HG03520 (cell line): ENCODE data around the gene CNN1.

Source experiments
- ATAC-seq: cut with Tn5 transposase; IDR thresholded peaks from one replicate; pipeline ENCODE4 v1.9.1; 2021; ENCODE audit warnings: mild to moderate bottlenecking, moderate library complexity; ENCODE audit not compliant: unreplicated experiment

Gene CNN1

DNA sequence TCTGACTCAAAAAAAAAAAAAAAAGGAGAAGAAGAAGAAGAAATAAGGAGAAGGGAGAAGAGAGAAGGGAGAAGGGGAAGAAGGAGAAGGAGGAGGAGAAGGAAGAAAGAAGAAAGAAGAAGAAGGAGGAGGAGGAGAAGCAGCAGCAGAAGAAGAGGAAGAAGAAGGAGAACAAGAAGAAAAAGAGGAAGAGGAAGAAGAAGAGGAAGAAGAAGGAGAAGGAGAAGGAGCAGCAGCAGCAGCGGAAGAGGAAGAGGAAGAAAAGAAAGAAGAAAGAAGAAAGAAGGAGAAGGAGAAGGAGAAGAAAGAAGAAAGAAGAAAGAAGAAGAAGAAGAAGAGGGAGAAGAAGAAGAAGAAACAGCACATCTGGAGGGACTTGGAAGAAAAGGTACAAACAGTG, 4.1 kb upstream of the CNN1 start:
- ATAC-seq, result no peak

DNA sequence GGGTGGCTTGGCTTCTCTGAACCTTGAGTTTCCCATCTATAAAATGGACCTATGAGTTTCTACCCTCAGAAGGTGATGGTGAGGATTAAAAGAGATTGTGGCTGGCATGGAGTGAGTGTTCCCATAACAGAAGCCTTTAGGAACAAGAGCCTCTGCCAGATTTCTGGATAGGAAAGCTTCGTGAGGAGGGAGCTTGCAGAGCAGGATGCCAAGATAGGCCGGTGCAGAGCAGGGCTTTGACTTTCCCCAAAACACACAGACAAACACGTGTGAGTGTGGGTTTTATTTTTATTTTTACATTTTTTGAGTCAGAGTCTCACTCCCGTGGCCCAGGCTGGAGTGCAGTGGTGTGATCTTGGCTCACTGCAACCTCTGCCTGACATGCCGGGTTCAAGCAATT, 3.7 kb upstream of the CNN1 start:
- no peak for ATAC-seq

DNA sequence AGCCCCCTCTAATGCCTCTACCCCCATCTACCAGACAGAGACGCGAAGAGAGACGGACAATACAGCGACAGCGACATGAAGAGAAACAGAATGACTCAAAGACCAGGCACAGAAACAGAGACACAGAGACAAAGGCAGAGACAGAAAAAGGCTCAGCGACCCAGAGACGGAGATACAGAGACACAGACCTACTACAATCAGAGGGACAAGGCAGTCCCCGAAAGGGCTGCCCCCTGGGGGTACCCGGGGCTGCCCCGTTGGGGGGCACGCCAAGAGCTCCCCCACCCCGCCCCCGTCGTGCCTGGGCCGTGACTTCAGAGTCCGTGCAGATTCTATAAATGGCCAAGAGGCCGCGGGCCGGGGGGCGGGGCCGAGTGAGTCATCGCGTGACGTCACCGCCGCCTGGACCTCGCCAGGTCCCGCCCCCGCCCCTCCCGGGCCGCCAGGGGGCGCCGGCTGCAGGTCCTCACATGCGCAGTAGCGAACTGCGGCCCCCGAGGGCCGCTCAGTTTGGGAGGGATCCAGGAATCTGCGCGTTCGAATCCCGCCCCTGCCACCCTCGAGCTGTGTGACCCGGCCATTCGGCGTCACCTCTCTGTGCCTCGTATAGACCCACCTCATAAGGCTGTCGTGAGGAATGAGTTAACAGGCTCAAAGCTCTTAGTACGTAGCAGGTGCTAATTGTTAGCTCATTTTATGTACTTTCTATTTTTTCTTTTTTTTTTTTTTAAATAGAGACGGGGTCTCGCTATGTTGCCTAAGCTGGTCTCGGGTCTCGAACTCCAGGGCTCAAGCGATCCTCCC, 2.7 kb upstream of the CNN1 start:
- ATAC-seq, result no peak

DNA sequence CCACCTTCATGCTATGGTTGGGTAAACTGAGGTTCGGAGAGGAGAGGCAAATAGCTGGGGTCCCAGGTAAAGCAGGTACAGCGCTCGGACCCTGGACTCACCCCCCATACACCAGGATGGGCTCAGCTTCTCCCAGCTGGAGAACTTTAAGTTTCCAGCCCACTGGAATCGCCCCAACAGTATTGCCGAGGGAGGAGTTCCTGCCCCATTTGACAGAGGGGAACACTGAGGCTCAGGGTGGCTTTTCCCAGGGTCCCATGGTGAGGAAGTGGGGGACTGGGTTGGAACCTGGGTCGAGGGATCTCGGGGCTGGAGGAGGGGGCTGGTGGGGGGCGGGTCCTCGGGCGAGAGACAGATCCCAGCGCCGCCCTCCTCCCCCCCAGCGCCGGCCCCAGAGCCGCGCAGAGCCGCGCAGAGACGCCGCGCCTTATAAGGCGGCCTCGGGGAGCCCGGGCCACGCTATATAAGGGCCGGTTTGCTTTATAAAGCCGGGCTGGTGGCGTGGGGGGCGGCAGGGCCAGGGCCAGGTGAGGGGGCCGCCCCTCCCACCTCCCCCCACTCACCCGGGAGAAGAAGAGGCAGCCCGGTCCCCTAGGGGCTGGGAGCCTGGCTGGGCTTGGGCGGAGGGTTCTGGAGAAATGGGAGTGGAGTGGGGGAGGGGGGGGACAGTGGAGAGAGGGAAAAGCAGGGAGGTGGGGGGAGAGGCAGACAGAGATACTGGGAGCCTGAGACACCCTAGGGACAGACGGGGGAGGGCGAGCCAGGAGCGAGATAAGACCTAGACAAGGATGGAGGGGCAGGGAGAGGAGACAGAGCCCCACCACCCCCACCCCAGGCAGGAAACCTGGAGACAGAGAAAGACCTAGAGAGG, 1.1 kb downstream of the CNN1 start:
- ATAC-seq, result no peak

DNA sequence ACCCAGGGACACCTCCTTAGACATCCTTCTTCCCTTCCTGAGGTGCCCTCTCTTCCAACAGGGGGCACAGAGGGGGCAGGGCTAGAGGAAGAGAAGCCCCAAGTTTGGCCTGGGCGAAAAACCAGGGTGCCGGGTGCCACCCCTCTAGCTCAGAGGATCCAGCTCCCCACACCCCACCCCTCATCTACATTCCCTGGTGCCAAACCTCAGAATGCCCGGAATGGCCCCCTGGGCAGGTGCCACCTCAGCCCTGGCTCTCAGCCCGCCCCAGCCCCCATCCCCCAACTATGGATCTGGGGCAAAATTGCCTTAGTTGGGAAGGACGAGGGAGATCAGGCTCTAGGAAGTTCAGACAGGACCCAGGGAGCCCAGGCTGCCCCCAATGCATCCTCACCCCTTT, 2.0 kb downstream of the CNN1 start:
- ATAC-seq, result no peak

DNA sequence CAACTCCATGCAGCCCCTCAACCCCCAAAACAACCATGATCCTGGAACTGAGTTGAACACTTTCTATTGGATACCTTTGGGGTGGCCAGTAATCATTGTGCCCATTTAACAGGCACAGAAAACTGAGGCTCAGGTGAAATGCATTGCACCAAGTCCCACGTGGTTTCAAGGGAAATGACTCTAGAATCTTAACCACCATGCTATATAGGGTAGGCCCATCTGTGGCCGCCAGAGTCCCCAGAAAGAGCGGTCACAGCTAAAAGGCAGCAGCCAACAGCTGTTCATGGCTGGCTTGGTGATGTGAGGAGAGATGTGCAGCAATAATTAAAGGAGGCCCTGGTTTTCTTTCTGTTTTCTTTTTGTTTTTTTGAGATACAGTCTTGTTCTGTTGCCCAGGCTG, 2.6 kb downstream of the CNN1 start:
- ATAC-seq, result no peak

DNA sequence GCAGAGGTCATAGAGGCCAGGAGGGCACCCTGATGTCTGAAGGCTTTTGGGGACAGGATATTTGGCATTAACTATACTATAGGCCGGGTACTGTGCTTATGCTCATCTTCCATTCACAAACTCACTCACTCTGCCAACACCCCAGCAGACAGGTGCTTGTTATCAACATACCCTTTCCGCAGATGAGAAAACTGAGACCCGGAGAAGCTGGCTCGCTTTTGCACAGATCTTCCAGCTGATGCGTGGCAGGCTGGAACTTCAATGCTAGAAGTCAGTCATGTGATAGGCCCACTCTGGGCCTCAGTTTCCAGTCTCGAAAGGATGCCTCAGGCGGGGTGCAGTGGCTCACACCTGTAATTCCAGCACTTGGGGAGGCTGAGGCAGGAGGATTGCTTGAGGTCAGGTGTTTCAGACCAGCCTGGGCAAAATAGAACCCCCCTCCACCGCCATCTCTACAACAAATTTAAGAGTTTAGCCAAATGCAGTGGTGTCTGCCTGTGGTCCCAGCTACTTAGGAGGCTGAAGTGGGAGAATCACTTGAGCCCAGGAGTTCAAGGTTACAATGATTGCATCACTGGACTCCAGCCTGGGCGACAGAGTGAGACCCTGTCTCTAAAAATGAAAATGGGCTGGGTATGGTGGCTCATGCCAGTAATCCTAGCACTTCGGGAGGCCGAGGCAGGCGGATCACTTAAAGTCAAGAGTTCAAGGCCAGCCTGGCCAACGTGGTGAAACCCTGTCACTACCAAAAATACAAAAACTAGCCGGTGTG, 9.5 kb downstream of the CNN1 start:
- no peak for ATAC-seq

DNA sequence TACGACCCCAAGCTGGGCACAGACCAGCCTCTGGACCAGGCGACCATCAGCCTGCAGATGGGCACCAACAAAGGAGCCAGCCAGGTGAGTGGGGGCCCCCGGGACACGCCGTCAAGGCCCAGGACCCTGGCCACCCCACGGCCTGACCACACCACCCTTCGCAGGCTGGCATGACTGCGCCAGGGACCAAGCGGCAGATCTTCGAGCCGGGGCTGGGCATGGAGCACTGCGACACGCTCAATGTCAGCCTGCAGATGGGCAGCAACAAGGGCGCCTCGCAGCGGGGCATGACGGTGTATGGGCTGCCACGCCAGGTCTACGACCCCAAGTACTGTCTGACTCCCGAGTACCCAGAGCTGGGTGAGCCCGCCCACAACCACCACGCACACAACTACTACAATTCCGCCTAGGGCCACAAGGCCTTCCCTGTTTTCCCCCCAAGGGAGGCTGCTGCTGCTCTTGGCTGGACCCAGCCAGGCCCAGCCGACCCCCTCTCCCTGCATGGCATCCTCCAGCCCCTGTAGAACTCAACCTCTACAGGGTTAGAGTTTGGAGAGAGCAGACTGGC, 10.8 kb downstream of the CNN1 start:
- ATAC-seq, result no peak

DNA sequence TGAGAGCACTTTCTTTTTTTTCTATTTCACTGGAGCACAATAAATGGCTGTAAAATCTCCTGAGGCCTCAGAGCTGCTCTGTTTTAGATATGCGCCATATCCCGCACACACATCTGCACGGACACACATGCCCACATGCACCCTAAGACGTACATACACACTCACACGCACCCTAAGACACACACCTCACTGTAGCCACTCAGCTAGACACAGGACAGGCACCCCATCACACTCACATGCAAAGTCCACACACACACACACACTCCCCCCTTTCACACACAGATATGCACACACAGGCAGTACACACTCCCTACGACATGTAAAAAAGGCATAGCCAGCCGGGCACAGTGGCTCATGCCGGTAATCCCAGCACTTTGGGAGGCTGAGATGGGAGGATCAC, 11.6 kb downstream of the CNN1 start:
- ATAC-seq, result no peak

DNA sequence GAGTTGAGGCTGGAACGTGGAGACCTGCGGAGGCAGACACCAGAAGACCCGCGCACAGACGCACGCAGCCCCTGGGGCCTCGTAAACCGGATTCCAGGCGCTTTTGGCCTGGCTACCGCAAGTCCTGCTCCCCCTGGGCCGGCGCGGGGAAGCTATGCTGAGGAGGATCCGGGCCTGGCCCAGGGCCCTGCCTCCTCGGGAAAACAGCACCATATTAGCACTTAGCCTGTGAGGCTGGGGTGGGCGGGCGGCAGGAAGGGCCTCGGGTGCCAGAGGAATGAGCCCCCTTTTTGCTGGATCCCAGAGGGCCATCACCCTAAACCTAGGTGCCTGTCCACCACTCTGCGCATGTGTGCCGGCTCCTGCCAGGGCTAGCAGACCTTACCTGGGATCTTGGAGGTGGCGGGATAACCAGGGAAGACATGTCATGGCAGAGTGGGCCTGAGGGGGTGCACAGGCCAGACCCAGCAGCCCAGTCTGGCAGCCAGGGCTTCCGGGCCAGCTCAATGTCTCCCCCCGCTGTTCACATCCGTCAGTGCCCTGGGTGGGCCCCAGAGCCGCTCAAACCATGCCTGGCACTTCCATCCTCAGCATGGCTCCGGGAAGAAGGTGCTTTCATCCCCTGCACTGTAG, 13.1 kb downstream of the CNN1 start:
- no peak for ATAC-seq

DNA sequence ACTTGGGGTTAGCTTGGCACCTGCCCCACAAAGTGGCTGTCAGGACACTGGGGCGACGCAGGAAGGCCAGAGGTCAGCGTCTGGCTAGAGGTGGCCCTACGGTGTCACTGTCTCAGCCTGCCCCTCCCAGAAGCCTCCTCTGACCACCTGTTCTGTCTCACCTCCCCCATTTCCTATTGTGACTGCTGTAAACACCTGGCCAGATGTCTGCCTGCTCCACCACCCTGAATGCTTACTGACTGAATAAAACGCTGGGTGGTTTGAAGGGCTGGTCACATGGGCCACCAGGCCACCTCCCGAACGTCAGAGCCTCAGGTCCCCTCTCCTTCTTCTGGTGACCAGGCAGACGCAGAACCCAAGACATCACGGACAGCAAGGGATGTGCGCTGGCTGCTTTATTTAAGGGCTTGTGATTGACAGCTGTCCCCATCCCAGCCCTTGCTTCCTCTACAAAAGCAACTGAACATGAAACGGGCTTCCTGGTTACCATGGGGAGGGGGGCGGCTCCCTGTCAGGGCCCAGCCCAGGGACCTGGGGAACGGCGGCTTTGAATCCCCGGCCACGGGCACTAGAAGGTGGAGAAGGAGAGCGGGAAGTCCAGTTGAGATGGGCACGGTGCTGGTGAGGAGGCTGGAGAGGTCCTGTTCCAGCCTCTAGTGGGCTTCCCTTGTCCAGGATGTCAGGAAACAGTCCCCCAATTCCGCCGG, 14.2 kb downstream of the CNN1 start:
- ATAC-seq, result no peak

DNA sequence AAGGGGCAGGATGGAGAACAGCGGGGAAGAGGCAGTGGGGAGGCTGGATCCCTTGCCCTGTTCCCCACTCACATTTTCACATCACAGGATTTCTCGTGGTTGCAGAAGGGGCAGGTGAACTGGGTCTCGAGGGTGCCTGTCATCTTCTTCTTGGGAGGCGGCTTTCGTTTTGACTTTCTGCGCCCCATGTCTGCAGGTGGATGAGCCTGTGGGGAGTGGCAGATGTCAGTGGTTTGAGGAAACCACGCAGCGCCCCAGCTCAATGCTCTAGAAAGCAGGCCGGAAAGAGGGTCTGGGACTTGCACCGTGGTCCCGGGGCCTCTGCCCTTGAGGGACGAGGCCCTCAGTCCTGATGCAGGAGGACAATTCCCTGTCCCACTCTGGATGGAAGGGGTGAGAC, 15.5 kb downstream of the CNN1 start:
- no peak for ATAC-seq

DNA sequence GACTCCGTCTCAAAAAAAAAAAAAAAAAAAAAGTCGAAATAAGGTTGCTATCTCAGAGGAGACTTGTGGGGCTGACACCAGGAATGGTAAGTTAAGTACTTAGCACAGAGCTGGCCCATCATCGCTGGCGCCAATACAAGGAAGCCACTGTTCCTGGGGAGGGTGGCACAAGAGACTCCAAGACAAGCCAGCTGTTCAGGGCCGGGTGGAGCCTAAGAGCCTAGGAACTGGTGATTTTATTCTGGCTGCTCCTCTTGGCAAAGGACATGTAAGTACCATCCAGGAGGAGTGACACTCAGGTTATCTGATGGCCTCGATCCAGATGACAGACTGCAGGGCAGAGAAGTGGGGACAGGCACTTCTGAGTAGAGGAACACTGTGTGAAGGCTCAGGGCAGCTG, 16.6 kb downstream of the CNN1 start:
- no peak for ATAC-seq

DNA sequence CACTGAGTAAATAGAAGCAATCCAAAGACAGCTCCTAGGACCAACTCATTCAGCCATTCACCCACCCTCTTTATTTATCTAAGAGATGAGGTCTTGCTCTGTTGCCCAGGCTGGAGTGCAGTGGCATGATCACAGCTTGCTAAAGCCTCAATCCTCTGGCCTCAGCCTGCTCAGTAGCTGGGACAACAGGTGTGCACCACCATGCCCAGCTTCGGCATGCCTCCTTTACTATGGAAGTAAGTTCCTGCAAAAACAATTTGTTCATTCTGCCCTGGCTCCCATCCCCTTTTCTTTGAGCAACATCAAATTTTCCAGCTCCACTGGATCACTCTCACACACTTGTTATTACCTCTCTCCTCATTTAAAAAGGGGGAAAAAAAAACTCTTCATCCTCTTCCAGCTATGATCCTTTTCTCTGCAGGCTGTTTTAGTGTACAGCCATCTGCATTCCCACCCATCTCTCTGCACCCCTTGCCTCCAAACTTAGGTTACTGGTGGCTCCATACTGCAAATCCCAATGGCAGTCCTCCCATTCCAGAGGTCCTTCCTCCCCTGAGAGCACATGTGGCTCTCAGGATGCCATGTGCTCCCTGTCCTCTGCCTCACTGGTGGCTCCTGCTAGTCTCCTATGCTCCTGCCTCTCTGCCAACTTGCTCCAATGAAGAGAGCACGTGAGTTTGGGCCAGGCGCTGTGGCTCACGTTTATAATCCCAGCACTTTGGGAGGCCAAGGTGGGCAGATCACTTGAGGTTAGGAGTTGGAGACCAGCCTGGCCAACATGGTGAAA, 18.2 kb downstream of the CNN1 start:
- no peak for ATAC-seq

DNA sequence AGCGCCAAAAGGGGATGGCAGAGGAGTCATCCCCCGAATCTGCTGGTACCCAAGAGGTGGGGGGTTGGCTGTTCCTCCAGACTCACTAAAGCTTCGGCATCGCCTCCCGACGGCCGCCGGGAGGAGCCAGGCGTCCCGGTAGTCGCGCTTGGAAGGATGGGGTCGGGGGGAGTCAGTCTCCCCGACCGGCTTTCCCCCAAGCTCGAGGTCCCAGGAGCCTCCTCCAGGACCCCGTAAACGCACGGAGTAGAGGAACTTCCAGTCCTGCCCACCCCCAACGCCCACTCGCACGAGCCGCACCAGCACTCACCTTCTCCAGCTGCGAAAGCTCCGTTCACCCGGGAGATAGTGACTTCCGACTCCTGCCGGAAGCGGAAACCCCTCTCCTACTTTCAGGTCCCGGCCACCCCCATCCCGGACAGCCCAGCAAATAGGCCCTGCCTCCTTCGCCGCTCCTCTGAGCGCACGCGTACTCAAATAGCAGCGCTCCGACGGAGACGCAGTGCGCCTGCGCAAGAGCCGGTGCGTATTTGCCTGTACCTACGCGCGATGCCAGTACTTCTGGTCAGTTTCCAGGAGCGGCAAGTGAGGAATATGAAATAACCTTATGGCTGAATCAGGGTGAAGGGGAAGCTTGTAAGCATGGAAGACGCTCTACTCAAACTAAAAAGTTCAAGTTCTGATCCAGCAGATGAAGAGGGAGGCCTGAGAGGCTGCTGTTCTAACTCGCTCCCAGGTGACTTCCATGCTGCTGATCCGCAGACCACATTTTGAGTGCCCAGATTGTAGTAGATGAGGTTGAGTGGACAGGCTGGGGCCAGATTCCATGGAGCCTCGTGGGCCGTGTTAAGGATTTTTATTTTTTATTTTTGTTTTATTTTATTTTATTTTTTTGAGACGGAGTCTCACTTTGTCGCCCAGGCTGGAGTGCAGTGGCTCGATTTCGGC, 20.5 kb downstream of the CNN1 start, which contains the start of gene ELOF1:
TSS of gene ELOF1 (minus strand) at position 350 of the 948 bp plus-strand sequence. CDS start 4,883 bp downstream, outside the sequence.
- peak; percentile 66 for ATAC-seq

DNA sequence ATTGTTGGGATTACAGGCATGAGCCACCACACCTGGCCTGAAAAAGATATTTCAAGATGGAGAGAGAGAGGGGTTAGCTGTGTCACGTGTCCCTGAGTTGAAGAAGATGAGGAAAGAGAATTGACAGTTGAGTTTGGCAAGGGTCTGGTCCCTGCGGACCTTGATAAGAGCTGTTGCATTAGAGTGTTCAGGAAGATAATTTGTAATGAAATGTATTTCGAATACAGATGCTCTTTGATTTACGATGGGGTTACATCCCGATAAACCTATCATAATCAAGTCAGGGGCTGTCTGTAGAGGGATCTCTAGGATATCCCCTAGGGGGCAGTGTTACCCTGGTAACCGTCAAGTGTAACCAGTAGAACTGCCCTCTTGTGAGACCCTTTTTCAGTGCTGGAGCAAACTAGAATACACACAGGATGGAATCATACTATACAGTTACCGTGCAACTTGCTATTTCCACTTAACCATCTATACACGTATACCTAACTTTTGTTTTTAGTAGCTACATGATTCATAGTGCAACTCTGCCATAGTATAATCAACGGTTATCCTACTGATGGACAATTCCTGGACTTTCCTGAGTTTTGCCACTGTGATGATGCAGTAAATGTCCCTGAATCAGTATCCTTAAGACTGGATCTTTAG, 21.9 kb downstream of the CNN1 start:
- no peak for ATAC-seq

DNA sequence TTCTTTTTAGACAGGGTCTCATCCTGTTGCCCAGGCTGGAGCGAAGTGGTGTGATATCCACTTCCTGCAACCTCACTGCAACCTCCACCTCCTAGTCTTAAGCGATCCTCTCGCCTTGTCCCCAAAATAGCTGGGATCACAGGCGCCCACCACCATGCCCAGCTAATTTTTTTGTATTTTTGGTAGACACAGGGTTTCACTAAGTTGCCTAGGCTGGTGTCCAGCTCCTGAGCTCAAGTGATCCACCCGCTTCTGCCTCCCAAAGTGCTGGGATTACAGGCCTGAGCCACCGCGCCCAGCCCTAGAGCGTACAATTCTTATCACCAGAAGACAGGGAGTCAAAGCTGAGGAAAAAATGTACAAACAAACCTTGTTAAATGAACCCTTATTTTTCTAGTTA, 24.9 kb downstream of the CNN1 start:
- no peak for ATAC-seq
